Measurements from ENCODE around the gene DRP2. TPM values are rescaled to one million over a fixed set of nuclear protein-coding genes. Genes with fewer than 3 reads are reported as not detected.

The DRP2 gene
- total RNA-seq, 1 donor from 2014 or later: 0.33 TPM

DNA sequence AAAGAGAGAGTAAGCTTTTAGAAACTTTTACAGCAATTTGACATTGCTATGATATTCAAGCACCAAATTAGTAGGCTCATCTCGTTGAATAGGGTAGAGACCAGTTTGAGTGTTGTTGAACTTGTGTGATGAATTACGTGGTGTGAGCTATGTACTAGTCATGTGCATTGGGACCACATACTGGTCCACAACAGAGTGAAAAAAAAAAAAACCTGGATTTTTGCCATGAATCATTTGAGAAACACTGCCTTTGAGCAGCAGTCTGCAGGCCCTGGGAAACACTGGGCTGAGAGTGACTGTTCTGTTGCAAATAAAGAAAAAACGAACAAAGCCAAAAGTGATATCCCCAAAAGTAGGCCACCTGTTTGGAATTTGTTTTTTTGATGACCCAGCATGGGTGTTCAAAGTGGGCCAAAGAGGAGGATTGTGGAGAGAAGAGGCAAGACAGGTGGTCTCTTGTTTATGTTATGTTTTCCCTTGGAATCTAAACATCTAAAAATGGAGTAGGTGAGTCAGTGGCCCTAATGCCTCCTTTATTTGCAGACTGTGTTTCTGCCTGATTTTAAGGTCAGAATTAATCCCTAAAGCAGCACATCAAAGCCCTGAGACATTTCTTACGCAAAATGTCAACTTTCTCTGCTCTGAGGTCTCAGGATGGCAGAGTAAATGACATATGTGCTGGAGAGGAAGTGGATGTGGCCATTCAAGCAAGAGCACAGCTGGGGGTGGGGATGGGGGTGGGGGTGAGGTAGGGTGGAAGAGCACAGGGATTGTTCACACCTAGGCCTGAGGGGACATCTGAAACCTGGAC lies 38.1 kb downstream of the DRP2 start:
- Histone ChIP-seq H3K4me3 (ENCODE audit: low read depth, low read length) (no peak overlapping the region), H3K36me3 (ENCODE audit: control insufficient read depth, insufficient read depth, low read length) (no peaks in the 10 kb centered on the region), H3K27me3 (ENCODE audit: control insufficient read depth, insufficient read depth, low read length) (no peaks in the 10 kb centered on the region)
- DNase-seq (ENCODE audit: low read depth): no peak
- TF ChIP-seq, protein P1, sequence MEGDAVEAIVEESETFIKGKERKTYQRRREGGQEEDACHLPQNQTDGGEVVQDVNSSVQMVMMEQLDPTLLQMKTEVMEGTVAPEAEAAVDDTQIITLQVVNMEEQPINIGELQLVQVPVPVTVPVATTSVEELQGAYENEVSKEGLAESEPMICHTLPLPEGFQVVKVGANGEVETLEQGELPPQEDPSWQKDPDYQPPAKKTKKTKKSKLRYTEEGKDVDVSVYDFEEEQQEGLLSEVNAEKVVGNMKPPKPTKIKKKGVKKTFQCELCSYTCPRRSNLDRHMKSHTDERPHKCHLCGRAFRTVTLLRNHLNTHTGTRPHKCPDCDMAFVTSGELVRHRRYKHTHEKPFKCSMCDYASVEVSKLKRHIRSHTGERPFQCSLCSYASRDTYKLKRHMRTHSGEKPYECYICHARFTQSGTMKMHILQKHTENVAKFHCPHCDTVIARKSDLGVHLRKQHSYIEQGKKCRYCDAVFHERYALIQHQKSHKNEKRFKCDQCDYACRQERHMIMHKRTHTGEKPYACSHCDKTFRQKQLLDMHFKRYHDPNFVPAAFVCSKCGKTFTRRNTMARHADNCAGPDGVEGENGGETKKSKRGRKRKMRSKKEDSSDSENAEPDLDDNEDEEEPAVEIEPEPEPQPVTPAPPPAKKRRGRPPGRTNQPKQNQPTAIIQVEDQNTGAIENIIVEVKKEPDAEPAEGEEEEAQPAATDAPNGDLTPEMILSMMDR (IDR thresholded peaks at IDR 0.05; ENCODE audit: insufficient read depth, low read length, poor library complexity, severe bottlenecking): no peak

DNA sequence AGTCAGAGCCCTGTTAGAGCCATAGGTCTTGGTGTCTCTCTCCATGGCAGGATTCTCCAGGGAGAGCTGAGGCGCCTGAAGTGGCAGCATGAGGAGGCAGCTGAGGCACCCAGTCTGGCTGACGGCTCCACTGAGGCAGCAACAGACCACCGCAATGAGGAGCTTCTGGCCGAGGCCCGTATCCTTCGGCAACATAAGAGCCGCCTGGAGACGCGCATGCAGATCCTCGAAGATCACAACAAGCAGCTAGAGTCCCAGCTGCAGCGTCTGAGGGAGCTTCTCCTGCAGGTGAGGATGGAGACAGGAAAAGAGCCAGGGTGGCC lies 38.6 kb downstream of the DRP2 start:
- no peaks in the 10 kb centered on the region for H3K36me3 ChIP-seq (ENCODE audit: control insufficient read depth, insufficient read depth, low read length)
- DNase-seq (ENCODE audit: low read depth): no peak
- TF ChIP-seq, protein P1 (IDR thresholded peaks at IDR 0.05; ENCODE audit: insufficient read depth, low read length, poor library complexity, severe bottlenecking): no peak
- no peaks in the 10 kb centered on the region for H3K27me3 ChIP-seq (ENCODE audit: control insufficient read depth, insufficient read depth, low read length)
- H3K4me3 ChIP-seq (ENCODE audit: low read depth, low read length): no peak overlapping the region

DNA sequence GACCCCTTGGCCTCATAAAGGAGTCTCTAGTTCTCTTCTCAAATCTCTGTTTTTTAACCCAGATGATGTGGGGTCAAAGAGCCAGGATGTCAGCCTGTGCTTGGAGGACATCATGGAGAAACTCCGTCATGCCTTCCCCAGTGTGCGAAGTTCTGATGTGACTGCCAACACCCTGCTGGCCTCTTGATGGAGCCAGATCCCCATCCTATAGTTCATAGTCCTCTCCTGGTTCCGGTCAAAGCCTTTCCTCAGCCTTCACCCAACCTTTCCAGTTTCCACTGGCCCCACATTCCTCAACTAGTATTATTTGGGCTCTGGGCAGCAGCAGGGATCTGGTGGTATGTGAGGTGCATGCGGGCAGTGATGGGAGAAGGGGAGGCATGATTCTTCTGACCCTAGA lies 40.8 kb downstream of the DRP2 start:
- H3K36me3 ChIP-seq (ENCODE audit: control insufficient read depth, insufficient read depth, low read length): no peaks in the 10 kb centered on the region
- TF ChIP-seq, protein P1 (IDR thresholded peaks at IDR 0.05; ENCODE audit: insufficient read depth, low read length, poor library complexity, severe bottlenecking): no peak
- no peaks in the 10 kb centered on the region for H3K27me3 ChIP-seq (ENCODE audit: control insufficient read depth, insufficient read depth, low read length)
- DNase-seq (ENCODE audit: low read depth): no peak
- H3K4me3 ChIP-seq (ENCODE audit: low read depth, low read length): no peak overlapping the region

DNA sequence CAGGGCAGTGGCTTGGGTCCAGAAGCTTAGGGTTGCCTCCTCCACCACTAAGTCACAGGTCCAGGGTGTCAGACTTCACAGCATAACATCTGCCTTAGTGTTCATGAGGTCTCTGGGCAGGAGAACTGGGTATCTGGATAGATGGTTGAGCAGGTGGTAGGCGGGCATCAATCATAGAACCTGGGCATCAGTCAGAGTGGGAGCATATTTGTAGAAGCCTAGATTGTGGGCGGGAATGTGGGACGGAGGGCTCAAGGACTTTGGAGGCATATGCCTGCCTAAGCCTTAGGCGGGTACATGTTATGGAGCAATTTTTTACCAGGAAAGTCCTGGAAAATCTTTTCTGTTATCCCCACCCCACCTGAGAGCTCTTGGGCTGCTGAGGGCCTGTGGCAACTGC lies 43.0 kb downstream of the DRP2 start:
- DNase-seq (ENCODE audit: low read depth): no peak
- H3K27me3 ChIP-seq (ENCODE audit: control insufficient read depth, insufficient read depth, low read length): no peaks in the 10 kb centered on the region
- no peaks in the 10 kb centered on the region for H3K36me3 ChIP-seq (ENCODE audit: control insufficient read depth, insufficient read depth, low read length)
- no peak overlapping the region for H3K4me3 ChIP-seq (ENCODE audit: low read depth, low read length)
- TF ChIP-seq, protein P1 (IDR thresholded peaks at IDR 0.05; ENCODE audit: insufficient read depth, low read length, poor library complexity, severe bottlenecking): no peak

DNA sequence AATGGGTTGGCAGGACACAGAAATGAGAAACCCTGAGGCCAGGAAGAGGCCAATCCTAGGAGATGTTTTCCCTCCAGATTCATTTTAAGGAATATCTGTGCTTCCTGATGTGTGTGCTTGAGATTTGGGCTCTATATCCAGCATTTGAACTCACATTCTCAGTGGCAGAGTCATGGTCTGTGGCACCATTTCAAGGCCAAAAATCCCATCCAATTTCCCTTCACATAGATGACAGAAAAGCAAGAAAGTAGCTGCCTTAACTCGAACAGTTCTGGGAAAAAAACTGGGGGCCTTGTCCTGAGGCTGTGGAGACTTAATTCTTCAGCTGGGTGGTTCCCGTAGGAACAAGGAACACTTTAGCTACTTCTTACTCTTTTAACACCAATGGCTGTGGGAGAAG lies 44.2 kb downstream of the DRP2 start:
- TF ChIP-seq, protein P1 (IDR thresholded peaks at IDR 0.05; ENCODE audit: insufficient read depth, low read length, poor library complexity, severe bottlenecking): no peak
- Histone ChIP-seq H3K27me3 (ENCODE audit: control insufficient read depth, insufficient read depth, low read length) (no peaks in the 10 kb centered on the region), H3K4me3 (ENCODE audit: low read depth, low read length) (no peak overlapping the region)

DNA sequence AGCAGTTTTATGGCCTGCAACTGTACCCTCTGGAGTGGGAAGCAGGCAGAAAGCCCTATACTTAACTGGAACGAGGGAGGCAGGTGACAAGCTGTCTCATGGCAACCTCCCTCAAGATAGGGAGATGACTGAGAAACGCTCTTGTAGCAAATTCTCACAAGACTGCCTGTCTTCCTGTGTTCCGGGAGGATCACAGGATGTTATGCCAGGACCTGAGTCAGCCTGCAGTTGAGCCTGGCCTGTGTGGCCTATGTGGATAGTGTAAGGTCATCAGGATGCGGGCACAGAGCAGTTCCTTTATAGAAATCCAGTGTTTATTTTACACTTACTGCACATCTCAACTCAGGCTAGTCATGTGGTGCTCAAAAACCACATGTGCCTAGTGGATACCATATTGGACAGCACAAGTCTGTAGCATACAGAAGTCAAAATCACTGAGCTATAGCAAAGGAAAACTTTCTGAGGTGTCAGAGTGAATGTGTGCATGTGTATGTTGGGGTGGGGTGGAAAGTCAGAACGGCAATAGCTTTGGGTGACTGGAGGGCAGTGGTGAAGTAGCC lies 46.4 kb downstream of the DRP2 start:
- Histone ChIP-seq H3K36me3 (ENCODE audit: control insufficient read depth, insufficient read depth, low read length) (no peaks in the 10 kb centered on the region), H3K4me3 (ENCODE audit: low read depth, low read length) (no peak overlapping the region), H3K27me3 (ENCODE audit: control insufficient read depth, insufficient read depth, low read length) (peaks cover 2% of the 10 kb centered on the region)
- TF ChIP-seq, protein P1 (IDR thresholded peaks at IDR 0.05; ENCODE audit: insufficient read depth, low read length, poor library complexity, severe bottlenecking): no peak
- peak; percentile 21 for DNase-seq (ENCODE audit: low read depth)

More for the DNA sequence above, 44.2 kb downstream of the DRP2 start:
- no peak for DNase-seq (ENCODE audit: low read depth)
- H3K36me3 ChIP-seq (ENCODE audit: control insufficient read depth, insufficient read depth, low read length): no peaks in the 10 kb centered on the region
